Suprapubic skin (tissue), 4 donors: ENCODE data around the gene TCERG1L. TPM values are rescaled to one million over a fixed set of nuclear protein-coding genes. Genes with fewer than 3 reads are reported as not detected.
A peak's percentile ranks its signal among the peaks of the same experiment; 100 is the strongest.

Experiments
- DNase-seq, 2 donors: peaks; one replicate each; pipeline ENCODE4 v3.0.0-alpha.2; 2019; ENCODE audit warnings: low spot score in 2 of 2
- H3K27ac ChIP-seq: fragments of 200-600 bp; sonication (generic); one replicate; pipeline ENCODE4 v1.5.1; 2019
- H3K27me3 ChIP-seq: fragments of 200-600 bp; sonication (generic); one replicate; pipeline ENCODE4 v1.5.1; 2019
- H3K36me3 ChIP-seq: fragments of 200-600 bp; sonication (generic); one replicate; pipeline ENCODE4 v1.5.1; 2019
- H3K4me1 ChIP-seq: fragments of 200-600 bp; sonication (generic); one replicate; pipeline ENCODE4 v1.5.1; 2019
- H3K4me3 ChIP-seq: fragments of 200-600 bp; sonication (generic); one replicate; pipeline ENCODE4 v1.5.1; 2019; ENCODE audit warnings: mild to moderate bottlenecking
- H3K9me3 ChIP-seq: fragments of 200-600 bp; sonication (generic); one replicate; pipeline ENCODE4 v1.5.1; 2019
- CTCF ChIP-seq, 2 donors: fragments of 200-600 bp in 1 of 2; fragments of 450-650 bp in 1 of 2; sonication (generic) in 1 of 2; IDR thresholded peaks; one replicate each; pipeline ENCODE4 v1.5.1; 2016 to 2019; ENCODE audit warnings: antibody characterized with exemption in 2 of 2, mild to moderate bottlenecking in 1 of 2, moderate library complexity in 1 of 2
- EP300 ChIP-seq: sonication (generic); formaldehyde crosslinking; IDR thresholded peaks from one replicate; pipeline ENCODE4 v1.6.1; 2017; ENCODE audit warnings: antibody characterized with exemption
- POLR2A ChIP-seq, 2 donors: fragments of 450-650 bp; IDR thresholded peaks; one replicate each; pipeline ENCODE4 v1.6.1; 2017; ENCODE audit warnings: antibody characterized with exemption in 2 of 2, mild to moderate bottlenecking in 2 of 2, moderate library complexity in 2 of 2
- POLR2AphosphoS5 ChIP-seq, 3 donors: sonication (generic); formaldehyde crosslinking; IDR thresholded peaks; one replicate each; pipeline ENCODE4 v1.6.1; 2017; ENCODE audit warnings: antibody characterized with exemption in 3 of 3
- WGBS: methylation state at CpG from one replicate; pipeline ENCODE4 v1.1.5; 2018; 5-methylcytosine and 5-hydroxymethylcytosine counted together
- total RNA-seq, 4 donors: library from RNA; depleted of rRNA; stranded (reverse); fragments of >200 nt; gene quantifications; one replicate each; pipeline ENCODE4 v1.1.0, GENCODE V29; 2016

Gene TCERG1L
- total RNA-seq, 4 donors from 2014 or later: 0.32 to 1.0 (median 0.51) TPM

- DNase-seq: peak in 1 of 2 donors; percentile 52
- WGBS: 96% methylated on average over 10 of the region's 11 CpGs
- no peak for TF ChIP-seq POLR2AphosphoS5 (IDR thresholded peaks at IDR 0.05)
- no peak for TF ChIP-seq CTCF (IDR thresholded peaks at IDR 0.05)
- Histone ChIP-seq H3K27ac (no peak overlapping the region), H3K36me3 (no peaks in the 10 kb centered on the region), H3K4me1 (no peaks in the 10 kb centered on the region), H3K4me3 (no peak overlapping the region), H3K9me3 (no peaks in the 10 kb centered on the region), H3K27me3 (no peaks in the 10 kb centered on the region)
Observed at GRCh38 chr10:131204406-131205152, 106.9 kb downstream of the TCERG1L start.

GRCh38 chr10:131203456-131204357 lies 107.8 kb downstream of the TCERG1L start:
- TF ChIP-seq POLR2AphosphoS5 (IDR thresholded peaks at IDR 0.05) (no peak), POLR2A (IDR thresholded peaks at IDR 0.05) (no peak), CTCF (IDR thresholded peaks at IDR 0.05) (no peak), EP300 (no peak)
- Histone ChIP-seq H3K36me3 (no peaks in the 10 kb centered on the region), H3K27me3 (no peaks in the 10 kb centered on the region), H3K4me3 (no peak overlapping the region), H3K4me1 (no peaks in the 10 kb centered on the region), H3K27ac (no peak overlapping the region), H3K9me3 (no peaks in the 10 kb centered on the region)
- WGBS: 92% methylated on average over 16 of the region's 22 CpGs
- DNase-seq: peak in 1 of 2 donors; percentile 61

GRCh38 chr10:131202990-131203389 lies 108.5 kb downstream of the TCERG1L start:
- Histone ChIP-seq H3K27me3 (no peaks in the 10 kb centered on the region), H3K9me3 (no peaks in the 10 kb centered on the region), H3K4me3 (no peak overlapping the region), H3K4me1 (no peaks in the 10 kb centered on the region), H3K36me3 (no peaks in the 10 kb centered on the region), H3K27ac (no peak overlapping the region)
- no peak for DNase-seq
- no peak for TF ChIP-seq POLR2AphosphoS5 (IDR thresholded peaks at IDR 0.05)
- TF ChIP-seq EP300: no peak
- TF ChIP-seq POLR2A (IDR thresholded peaks at IDR 0.05): no peak
- TF ChIP-seq CTCF (IDR thresholded peaks at IDR 0.05): no peak
- 88% methylated on average over 11 of the region's 11 CpGs for WGBS

GRCh38 chr10:131201741-131202515 lies 109.6 kb downstream of the TCERG1L start:
- no peak overlapping the region for H3K27ac ChIP-seq
- no peaks in the 10 kb centered on the region for H3K9me3 ChIP-seq
- no peak overlapping the region for H3K4me3 ChIP-seq
- no peaks in the 10 kb centered on the region for H3K4me1 ChIP-seq
- DNase-seq: peak in 1 of 2 donors; percentile 58
- no peaks in the 10 kb centered on the region for H3K36me3 ChIP-seq
- no peaks in the 10 kb centered on the region for H3K27me3 ChIP-seq
- WGBS: 93% methylated on average over 33 of the region's 33 CpGs
- TF ChIP-seq POLR2AphosphoS5 (IDR thresholded peaks at IDR 0.05): no peak
- no peak for TF ChIP-seq CTCF (IDR thresholded peaks at IDR 0.05)
- no peak for TF ChIP-seq EP300
- no peak for TF ChIP-seq POLR2A (IDR thresholded peaks at IDR 0.05)
